Measurements from ENCODE around the gene CHMP1A. TPM values are rescaled to one million over a fixed set of nuclear protein-coding genes. Genes with fewer than 3 reads are reported as not detected.

Gene CHMP1A
- total RNA-seq: 82.9 and 106 TPM in 2 replicates

DNA sequence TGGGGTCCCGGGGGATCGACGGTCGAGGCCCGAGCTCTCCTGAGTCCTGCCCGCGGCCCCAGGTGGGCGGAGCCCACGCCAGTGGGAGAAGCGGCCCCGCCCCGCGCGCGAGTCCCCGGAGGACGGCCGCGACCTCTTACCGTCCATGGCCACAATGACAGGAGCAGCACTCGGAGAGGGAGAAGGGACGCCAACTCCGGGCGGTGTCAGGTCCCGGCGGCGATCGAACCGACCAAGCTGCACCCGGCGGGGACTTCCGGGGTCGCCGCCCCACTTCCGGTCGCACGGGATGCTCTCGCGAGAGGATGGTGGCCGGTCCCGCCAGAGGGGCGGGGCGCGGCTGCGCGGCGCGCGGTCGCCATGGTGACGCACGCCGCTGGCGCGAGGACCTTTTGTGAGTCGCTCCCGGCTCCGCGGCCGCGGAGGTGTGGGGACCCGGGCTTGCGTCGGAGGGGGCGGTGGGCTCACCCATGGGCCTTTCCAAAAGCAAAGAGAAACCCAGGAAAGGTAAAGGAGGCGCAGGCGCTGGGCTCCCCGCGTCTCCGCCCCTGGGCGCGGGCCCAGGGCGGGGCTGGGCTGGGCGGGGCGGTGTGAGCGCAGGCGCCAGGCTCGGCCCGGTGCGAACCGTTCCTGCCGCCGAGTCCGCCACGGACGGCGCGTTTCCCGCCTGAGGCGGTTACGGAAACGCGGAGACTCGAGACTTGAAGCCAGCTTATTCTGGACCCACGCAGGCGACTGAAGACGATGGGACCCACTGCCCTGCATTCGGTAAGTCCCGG is at the start of gene CHMP1A, which contains the start of gene SPATA33:
TSS of gene CHMP1A (minus strand) at position 267 of the 779 bp plus-strand sequence. CDS start at position 147, 120 bp downstream.
TSS of gene SPATA33 (plus strand) at position 395 of the 779 bp plus-strand sequence. CDS start at position 471, 76 bp downstream.

DNA sequence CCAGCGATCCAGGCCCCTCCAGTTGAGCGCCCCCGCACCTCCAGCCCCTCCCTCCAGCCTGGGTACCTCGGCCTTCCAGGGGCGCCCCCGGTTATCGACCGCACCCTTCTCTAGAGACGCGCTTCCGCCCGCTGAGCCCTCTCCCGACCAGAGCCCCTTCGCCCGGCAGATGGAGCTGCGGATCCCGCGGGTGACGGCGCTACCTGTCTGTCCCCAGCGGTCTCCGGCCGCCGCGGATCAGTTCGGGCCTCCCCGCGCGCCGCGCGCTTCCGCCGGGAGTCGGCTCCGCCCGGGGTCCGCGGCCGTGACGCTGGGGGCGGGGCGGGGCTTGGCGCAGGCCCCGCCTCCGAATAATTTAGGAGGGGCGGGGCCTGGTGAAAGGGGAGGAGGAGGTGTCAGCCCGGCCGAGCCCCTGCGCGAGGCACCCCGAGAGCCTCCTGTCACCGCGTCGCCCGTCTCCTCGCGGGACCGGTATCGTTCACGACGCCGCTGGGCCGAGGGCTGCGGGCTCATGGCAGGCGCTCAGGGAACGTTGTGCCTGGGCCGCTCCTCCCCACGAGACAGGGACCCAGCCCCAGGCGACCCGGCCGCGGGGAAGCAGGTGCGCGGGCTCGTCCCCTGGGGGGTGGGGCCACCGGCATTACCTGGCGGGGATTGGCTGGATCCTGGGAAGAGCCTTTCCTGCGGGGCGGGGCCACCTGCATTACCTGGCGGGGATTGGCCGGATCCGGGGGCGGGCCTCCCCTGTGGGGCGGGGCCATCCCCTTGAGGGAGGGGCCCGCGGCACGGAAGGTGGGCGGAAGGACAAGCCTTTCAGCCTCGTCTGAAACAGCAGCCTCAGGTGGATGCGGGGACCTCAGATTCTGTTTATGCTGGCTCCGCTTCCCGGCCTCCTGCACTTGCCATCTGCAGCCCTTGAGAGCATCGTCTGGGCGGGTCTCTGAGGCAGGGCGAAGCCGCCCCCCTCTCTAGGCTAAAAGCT is 44.2 kb upstream of the CHMP1A start, which contains the start of gene SPATA2L:
TSS of gene SPATA2L (minus strand) at position 281 of the 982 bp plus-strand sequence. CDS start 473 bp downstream, outside the sequence.

DNA sequence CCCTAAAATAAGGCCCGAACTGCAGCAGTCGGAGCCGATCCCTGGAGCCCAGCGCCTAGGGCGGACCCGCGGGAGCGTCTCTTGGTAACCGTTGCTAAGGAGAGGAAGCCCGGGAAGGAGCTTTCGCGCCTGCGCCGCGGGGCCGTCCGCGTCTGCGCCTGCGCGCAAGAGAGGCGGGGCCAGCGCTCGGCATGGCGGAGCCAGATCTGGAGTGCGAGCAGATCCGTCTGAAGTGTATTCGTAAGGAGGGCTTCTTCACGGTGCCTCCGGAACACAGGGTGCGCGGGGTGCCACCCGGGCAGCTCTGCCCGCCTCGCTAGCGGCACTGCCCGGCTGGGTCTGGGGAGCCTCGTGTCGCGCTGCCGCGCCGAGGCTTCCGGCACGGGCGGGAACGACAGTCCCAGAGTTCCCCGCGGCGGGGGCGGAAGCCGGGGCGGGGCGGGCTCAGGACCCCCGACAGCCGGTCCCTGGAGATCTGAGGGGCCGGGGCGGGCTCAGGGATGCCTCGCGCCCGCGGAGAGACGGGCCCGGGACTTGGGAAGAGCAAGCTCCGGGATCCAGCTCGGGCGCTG is 29.1 kb upstream of the CHMP1A start, which contains the start of gene CDK10:
TSS of gene CDK10 (plus strand) at position 170 of the 572 bp plus-strand sequence. CDS start at position 192, 22 bp downstream.

DNA sequence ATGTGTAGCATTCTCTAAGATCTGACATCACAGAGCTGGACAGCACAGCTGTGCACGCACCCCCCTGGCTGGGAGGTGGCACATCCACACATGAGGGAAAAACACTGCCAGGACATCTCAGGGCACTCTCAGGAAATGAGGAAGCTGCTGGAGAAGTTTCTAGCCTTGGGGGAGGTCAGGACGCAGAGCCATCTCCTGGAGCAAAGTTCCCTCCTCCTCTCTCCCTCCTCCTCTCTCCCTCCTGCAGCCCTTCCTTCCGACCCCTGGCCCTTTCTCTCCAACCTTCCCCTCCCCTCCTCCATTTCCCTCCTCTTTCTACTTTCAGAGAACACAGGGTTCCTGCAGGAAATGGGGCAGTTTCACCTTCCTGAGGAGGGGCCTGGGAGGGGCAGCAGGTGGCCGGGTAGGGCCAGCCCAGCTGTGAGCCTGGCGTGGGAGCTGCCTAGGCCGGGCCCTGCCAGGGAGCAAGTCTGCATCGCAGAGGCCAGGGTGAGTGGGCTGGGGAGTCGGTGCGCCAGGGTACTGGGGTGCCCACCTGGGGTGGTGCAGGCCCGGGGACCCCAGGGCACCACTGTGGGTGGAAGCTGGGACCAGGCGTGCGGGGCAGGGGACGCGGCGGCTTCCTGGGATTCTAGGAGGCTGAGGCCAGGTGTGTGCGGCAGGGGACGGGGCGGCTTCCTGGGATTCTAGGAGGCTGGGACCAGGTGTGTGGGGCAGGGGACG is 44.1 kb downstream of the CHMP1A start, which contains the start of gene DPEP1:
TSS of gene DPEP1 (plus strand) at position 412 of the 723 bp plus-strand sequence. CDS start 16,769 bp downstream, outside the sequence.

Other genes with a start within 250 kb of the CHMP1A start
- gene ANKRD11, start 167.1 kb downstream of the CHMP1A start, total RNA-seq: 74.6 and 78.3 TPM in 2 replicates
- 113 and 119 TPM in 2 replicates for gene SPG7, start 149.3 kb downstream of the CHMP1A start, total RNA-seq
- 5,235 and 7,154 TPM in 2 replicates for gene RPL13, start 97.0 kb downstream of the CHMP1A start, total RNA-seq
- gene CPNE7, start 82.0 kb downstream of the CHMP1A start, total RNA-seq: 60.1 and 66.8 TPM in 2 replicates
- gene DPEP1, start 44.1 kb downstream of the CHMP1A start, total RNA-seq: 1.5 and 29.3 TPM in 2 replicates
- gene SPATA33, start 128 bp upstream of the CHMP1A start, total RNA-seq: 7.5 and 9.9 TPM in 2 replicates
- 74.3 and 76.7 TPM in 2 replicates for gene CDK10, start 29.0 kb upstream of the CHMP1A start, total RNA-seq
- gene SPATA2L, start 44.0 kb upstream of the CHMP1A start, total RNA-seq: 8.1 and 20.7 TPM in 2 replicates
- 5.4 and 22.3 TPM in 2 replicates for gene VPS9D1, start 63.2 kb upstream of the CHMP1A start, total RNA-seq
- gene ZNF276, start 63.8 kb upstream of the CHMP1A start, total RNA-seq: 11.7 and 24.8 TPM in 2 replicates
- gene FANCA, start 158.9 kb upstream of the CHMP1A start, total RNA-seq: 7.7 and 38.1 TPM in 2 replicates
- gene SPIRE2, start 170.8 kb upstream of the CHMP1A start, total RNA-seq: 1.5 and 5.8 TPM in 2 replicates
- gene TCF25, start 215.9 kb upstream of the CHMP1A start, total RNA-seq: 103 and 206 TPM in 2 replicates